Measurements from ENCODE around the gene CFAP251. TPM values are rescaled to one million over a fixed set of nuclear protein-coding genes. Genes with fewer than 3 reads are reported as not detected.
"Not testable (repeated sequence)": the region's sequence is repeated elsewhere in the genome, so short reads cannot be mapped to it uniquely, and the experiment has no call there.

The CFAP251 gene
- total RNA-seq: 0.56 and 2.9 TPM in 2 replicates

- peak; percentile 95 for DNase-seq
These were observed at the start of gene CFAP251 for GRCh38 chr12:121917950-121918678. Gene CFAP251 (plus strand): TSS chr12:121918592. CDS start chr12:121921306, 2,714 bp downstream.

- DNase-seq: not testable (repeated sequence)
These were observed 49.2 kb upstream of the CFAP251 start for GRCh38 chr12:121869229-121869628.

- no peak for DNase-seq
These were observed 46.9 kb upstream of the CFAP251 start for GRCh38 chr12:121871467-121871866.

GRCh38 chr12:121872546-121873215 is 45.7 kb upstream of the CFAP251 start:
- DNase-seq: peak; percentile 14

- DNase-seq: no peak
These were observed 45.2 kb upstream of the CFAP251 start for GRCh38 chr12:121873216-121873569.

GRCh38 chr12:121874071-121874470 is 44.3 kb upstream of the CFAP251 start:
- DNase-seq: no peak

- no peak for DNase-seq
These were observed 42.8 kb upstream of the CFAP251 start for GRCh38 chr12:121875582-121875981.

GRCh38 chr12:121876080-121876447 is 42.3 kb upstream of the CFAP251 start:
- DNase-seq: not testable (repeated sequence)

GRCh38 chr12:121883315-121883660 is 35.1 kb upstream of the CFAP251 start:
- DNase-seq: no peak

- DNase-seq: not testable (repeated sequence)
These were observed 33.3 kb upstream of the CFAP251 start for GRCh38 chr12:121885129-121885528.

GRCh38 chr12:121888083-121888477 is 30.3 kb upstream of the CFAP251 start:
- DNase-seq: no peak

GRCh38 chr12:121888478-121889273 is 29.7 kb upstream of the CFAP251 start, which contains the start of gene PSMD9:
Gene PSMD9 (plus strand): TSS chr12:121888790. CDS start chr12:121888857, 67 bp downstream.
- DNase-seq: peak; percentile 98

GRCh38 chr12:121889274-121889624 is 29.1 kb upstream of the CFAP251 start:
- no peak for DNase-seq

- not testable (repeated sequence) for DNase-seq
These were observed 28.7 kb upstream of the CFAP251 start for GRCh38 chr12:121889661-121890060.

GRCh38 chr12:121892673-121893561 is 25.5 kb upstream of the CFAP251 start:
- no peak for DNase-seq

- peak; percentile 75 for DNase-seq
These were observed 24.4 kb upstream of the CFAP251 start for GRCh38 chr12:121893961-121894460.

- peak; percentile 63 for DNase-seq
These were observed 23.8 kb upstream of the CFAP251 start for GRCh38 chr12:121894633-121895032.

- DNase-seq: no peak
These were observed 20.1 kb upstream of the CFAP251 start for GRCh38 chr12:121898287-121898686.

GRCh38 chr12:121899590-121899989 is 18.8 kb upstream of the CFAP251 start:
- DNase-seq: no peak

GRCh38 chr12:121903202-121903601 is 15.2 kb upstream of the CFAP251 start:
- DNase-seq: no peak

GRCh38 chr12:121905746-121906145 is 12.6 kb upstream of the CFAP251 start:
- no peak for DNase-seq

- DNase-seq: no peak
These were observed 9.7 kb upstream of the CFAP251 start for GRCh38 chr12:121908702-121909101.

All from dermis blood vessel endothelial cell (primary cell).